Bronchial epithelial cell (primary cell): ENCODE results near the gene MORN5. TPM values are rescaled to one million over a fixed set of nuclear protein-coding genes. Genes with fewer than 3 reads are reported as not detected.

Experiments
- DNase-seq: peaks from one replicate; pipeline ENCODE4 v3.0.0-alpha.2; 2010; ENCODE audit warnings: low read depth
- FAIRE-seq: peaks from 2 replicates; lab custom pipeline; 2011; peaks lifted over from hg19 to GRCh38; lab: Jason Lieb, UNC
- H3K27me3 ChIP-seq: 2 replicates; pipeline ENCODE4 v1.5.1; 2011; ENCODE audit warnings: low read length; ENCODE audit not compliant: control insufficient read depth, insufficient read depth
- H3K36me3 ChIP-seq: 2 replicates; pipeline ENCODE4 v1.5.1; 2011; ENCODE audit warnings: low read length; ENCODE audit not compliant: control insufficient read depth, insufficient read depth
- H3K4me3 ChIP-seq: 2 replicates; pipeline ENCODE4 v1.5.1; 2011; ENCODE audit warnings: mild to moderate bottlenecking, low read depth, low read length, control low read depth
- CTCF ChIP-seq: IDR thresholded peaks from 2 replicates; pipeline ENCODE4 v1.5.1; 2011; ENCODE audit warnings: mild to moderate bottlenecking, moderate library complexity, low read length, control low read depth, inconsistent platforms; ENCODE audit not compliant: insufficient read depth, severe bottlenecking
- total RNA-seq: library from RNA; depleted of rRNA; stranded (reverse); fragments of >200 nt; gene quantifications from 2 replicates; pipeline ENCODE4 v1.2.1, GENCODE V29; 2014

The MORN5 gene
- total RNA-seq, 1 donor from 2014 or later: not detected

- no peak overlapping the region for H3K4me3 ChIP-seq
- FAIRE-seq: no peak
Observed at GRCh38 chr9:122195875-122196274, 36.2 kb downstream of the MORN5 start.

GRCh38 chr9:122197426-122197825 is 37.7 kb downstream of the MORN5 start:
- no peak for TF ChIP-seq CTCF
- no peak for FAIRE-seq
- no peaks in the 10 kb centered on the region for H3K36me3 ChIP-seq
- no peak overlapping the region for H3K4me3 ChIP-seq
- H3K27me3 ChIP-seq: peaks cover 3% of the 10 kb centered on the region
- no peak for DNase-seq

More at GRCh38 chr9:122195875-122196274, 36.2 kb downstream of the MORN5 start:
- H3K36me3 ChIP-seq: no peaks in the 10 kb centered on the region
- DNase-seq: no peak
- H3K27me3 ChIP-seq: peaks cover 3% of the 10 kb centered on the region
- no peak for TF ChIP-seq CTCF

- DNase-seq: no peak
- no peak for TF ChIP-seq CTCF
- FAIRE-seq: no peak
- Histone ChIP-seq H3K36me3 (no peaks in the 10 kb centered on the region), H3K4me3 (no peak overlapping the region), H3K27me3 (peaks cover 3% of the 10 kb centered on the region)
Observed at GRCh38 chr9:122197882-122198281, 38.2 kb downstream of the MORN5 start.

- Histone ChIP-seq H3K27me3 (peaks cover 3% of the 10 kb centered on the region), H3K36me3 (no peaks in the 10 kb centered on the region), H3K4me3 (no peak overlapping the region)
- no peak for TF ChIP-seq CTCF
- no peak for FAIRE-seq
- DNase-seq: peak; percentile 36
Observed at GRCh38 chr9:122200960-122201595, 41.4 kb downstream of the MORN5 start.

GRCh38 chr9:122201641-122202040 is 41.9 kb downstream of the MORN5 start:
- Histone ChIP-seq H3K27me3 (peaks cover 3% of the 10 kb centered on the region), H3K36me3 (no peaks in the 10 kb centered on the region), H3K4me3 (no peak overlapping the region)
- TF ChIP-seq CTCF: no peak
- no peak for FAIRE-seq
- DNase-seq: no peak

- FAIRE-seq: no peak
- Histone ChIP-seq H3K27me3 (peaks cover 3% of the 10 kb centered on the region), H3K4me3 (no peak overlapping the region), H3K36me3 (no peaks in the 10 kb centered on the region)
- TF ChIP-seq CTCF: no peak
- DNase-seq: no peak
Observed at GRCh38 chr9:122202111-122202510, 42.4 kb downstream of the MORN5 start.
